Measurements from ENCODE around the gene CHGA. TPM values are rescaled to one million over a fixed set of nuclear protein-coding genes. Genes with fewer than 3 reads are reported as not detected.

Gene CHGA
- total and polyA plus RNA-seq, 2 of the 13 experiments (the other 11 are each of a cell fraction or from before 2014, with no cell fraction given) = not detected

- CTCF ChIA-PET (ENCODE audit: low intra/inter-chr PET ratio, low total read pairs) = no interaction called here
- no peak overlapping the region for H3K9ac ChIP-seq (ENCODE audit: insufficient read depth, low read depth, low read length)
- intact Hi-C loops (cut with micrococcal nuclease; ENCODE audit: unreplicated experiment) (no loop called here), in situ Hi-C loops (cut with HindIII; ENCODE audit: extremely low pct_ligation_motif_present, low pct_unique_long_range_greater_than_20kb) (loop anchor here (10.0 kb wide), 1 partner anchor 159 kb away; the partner anchor contains the start of gene ITPK1)
- no peaks in the 10 kb centered on the region for H3K4me1 ChIP-seq (ENCODE audit: insufficient read depth, low read length)
- ATAC-seq (no peak), DNase-seq (ENCODE audit: low spot score) (no peak), FAIRE-seq (no peak)
- H3K79me2 ChIP-seq (ENCODE audit: insufficient read depth, low read length) = no peaks in the 10 kb centered on the region
- H3K27ac ChIP-seq (ENCODE audit: extremely low read length, insufficient read depth, low read length) = no peak overlapping the region
- no peaks in the 10 kb centered on the region for H3K9me3 ChIP-seq (ENCODE audit: low read length)
- H4K20me1 ChIP-seq (ENCODE audit: insufficient read depth, low read length) = no peaks in the 10 kb centered on the region
- peaks cover 5 to 28% of the 10 kb centered on the region in 2 experiments; a peak in 2 of 5 replicates for H3K36me3 ChIP-seq (replicated peaks in 1 of 2; ENCODE audit: control insufficient read depth in 1 of 2, insufficient read depth in 2 of 2, low read length in 2 of 2)
- whole genome bisulfite sequencing (ENCODE audit: low lambda C conversion rate) = 95% methylated on average over 7 of the region's 7 CpGs
- TF ChIP-seq ZBTB46 (CRISPR knock-in tag; IDR thresholded peaks at IDR 0.05; ENCODE audit: borderline replicate concordance) = no peak
- TF ChIP-seq, protein P1, sequence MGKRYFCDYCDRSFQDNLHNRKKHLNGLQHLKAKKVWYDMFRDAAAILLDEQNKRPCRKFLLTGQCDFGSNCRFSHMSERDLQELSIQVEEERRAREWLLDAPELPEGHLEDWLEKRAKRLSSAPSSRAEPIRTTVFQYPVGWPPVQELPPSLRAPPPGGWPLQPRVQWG (CRISPR knock-in tag; IDR thresholded peaks at IDR 0.05; ENCODE audit: borderline replicate concordance, low read depth) = no peak
- TF ChIP-seq, protein P2, sequence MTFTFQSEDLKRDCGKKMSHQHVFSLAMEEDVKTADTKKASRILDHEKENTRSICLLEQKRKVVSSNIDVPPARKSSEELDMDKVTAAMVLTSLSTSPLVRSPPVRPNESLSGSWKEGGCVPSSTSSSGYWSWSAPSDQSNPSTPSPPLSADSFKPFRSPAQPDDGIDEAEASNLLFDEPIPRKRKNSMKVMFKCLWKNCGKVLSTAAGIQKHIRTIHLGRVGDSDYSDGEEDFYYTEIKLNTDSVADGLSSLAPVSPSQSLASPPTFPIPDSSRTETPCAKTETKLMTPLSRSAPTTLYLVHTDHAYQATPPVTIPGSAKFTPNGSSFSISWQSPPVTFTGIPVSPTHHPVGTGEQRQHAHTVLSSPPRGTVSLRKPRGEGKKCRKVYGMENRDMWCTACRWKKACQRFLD (CRISPR knock-in tag; IDR thresholded peaks at IDR 0.05; ENCODE audit: borderline replicate concordance) = no peak
- TF ChIP-seq POGZ (CRISPR knock-in tag; IDR thresholded peaks at IDR 0.05) = no peak
- no peak for TF ChIP-seq POLR2G (IDR thresholded peaks at IDR 0.05; ENCODE audit: low read depth, low read length)
- no peak for TF ChIP-seq SNRNP70 (IDR thresholded peaks at IDR 0.05; ENCODE audit: low read depth, low read length)
- TF ChIP-seq FIP1L1 (IDR thresholded peaks at IDR 0.05; ENCODE audit: borderline replicate concordance, insufficient read depth, low read depth, low read length) = no peak
- TF ChIP-seq, protein P3, sequence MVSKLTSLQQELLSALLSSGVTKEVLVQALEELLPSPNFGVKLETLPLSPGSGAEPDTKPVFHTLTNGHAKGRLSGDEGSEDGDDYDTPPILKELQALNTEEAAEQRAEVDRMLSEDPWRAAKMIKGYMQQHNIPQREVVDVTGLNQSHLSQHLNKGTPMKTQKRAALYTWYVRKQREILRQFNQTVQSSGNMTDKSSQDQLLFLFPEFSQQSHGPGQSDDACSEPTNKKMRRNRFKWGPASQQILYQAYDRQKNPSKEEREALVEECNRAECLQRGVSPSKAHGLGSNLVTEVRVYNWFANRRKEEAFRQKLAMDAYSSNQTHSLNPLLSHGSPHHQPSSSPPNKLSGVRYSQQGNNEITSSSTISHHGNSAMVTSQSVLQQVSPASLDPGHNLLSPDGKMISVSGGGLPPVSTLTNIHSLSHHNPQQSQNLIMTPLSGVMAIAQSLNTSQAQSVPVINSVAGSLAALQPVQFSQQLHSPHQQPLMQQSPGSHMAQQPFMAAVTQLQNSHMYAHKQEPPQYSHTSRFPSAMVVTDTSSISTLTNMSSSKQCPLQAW (CRISPR knock-in tag; IDR thresholded peaks at IDR 0.05) = no peak
- TF ChIP-seq THAP8 (CRISPR knock-in tag; IDR thresholded peaks at IDR 0.05; ENCODE audit: borderline replicate concordance) = no peak
- TF ChIP-seq ZSCAN30 (CRISPR knock-in tag; IDR thresholded peaks at IDR 0.05) = no peak
- TF ChIP-seq NRL (CRISPR knock-in tag; IDR thresholded peaks at IDR 0.05; ENCODE audit: borderline replicate concordance) = no peak
- no peak for TF ChIP-seq FOXM1 (CRISPR knock-in tag; IDR thresholded peaks at IDR 0.05)
- no peak overlapping the region for H3K4me3 ChIP-seq (replicated peaks in 1 of 3; ENCODE audit: insufficient read depth in 1 of 3, low read depth in 2 of 3, low read length in 3 of 3)
- no peak overlapping the region for H2AFZ ChIP-seq (ENCODE audit: low read length)
- no peak overlapping the region for H3K4me2 ChIP-seq (ENCODE audit: low read depth, low read length)
- POLR2A ChIA-PET = no interaction called here
- no peaks in the 10 kb centered on the region for H3K27me3 ChIP-seq (ENCODE audit: control insufficient read depth in 1 of 2, insufficient read depth in 2 of 2, low read length in 2 of 2)
- BruUV-seq (replicated peaks) = no TSS peak
Measured at GRCh38 chr14:92955381-92955780, 32.4 kb downstream of the CHGA start.
